ENCODE data around the gene PAM16.

PAM16 gene

GRCh38 chr16:4332623-4333307 is 18.4 kb downstream of the PAM16 start:
- DNase-seq: no peak

GRCh38 chr16:4332083-4332482 is 19.0 kb downstream of the PAM16 start:
- DNase-seq: no peak

GRCh38 chr16:4330277-4330874 is 20.7 kb downstream of the PAM16 start:
- peak; percentile 89 for DNase-seq

GRCh38 chr16:4328782-4329775 is 22.0 kb downstream of the PAM16 start:
- no peak for DNase-seq

GRCh38 chr16:4328046-4328781 is 22.9 kb downstream of the PAM16 start:
- peak; percentile 80 for DNase-seq

- DNase-seq: no peak
These were observed 23.6 kb downstream of the PAM16 start for GRCh38 chr16:4327386-4328045.

GRCh38 chr16:4325253-4325758 is 25.8 kb downstream of the PAM16 start:
- DNase-seq: no peak

GRCh38 chr16:4324492-4325252 is 26.4 kb downstream of the PAM16 start:
- DNase-seq: no peak

GRCh38 chr16:4323845-4324488 is 27.2 kb downstream of the PAM16 start:
- DNase-seq: peak; percentile 58

GRCh38 chr16:4323071-4323844 is 27.9 kb downstream of the PAM16 start:
- DNase-seq: no peak

GRCh38 chr16:4322121-4323052 is 28.7 kb downstream of the PAM16 start:
- DNase-seq: no peak

- no peak for DNase-seq
These were observed 29.6 kb downstream of the PAM16 start for GRCh38 chr16:4321286-4322120.

- no peak for DNase-seq
These were observed 30.5 kb downstream of the PAM16 start for GRCh38 chr16:4320571-4321137.

GRCh38 chr16:4319454-4320421 is 31.4 kb downstream of the PAM16 start:
- DNase-seq: peak; percentile 86

- no peak for DNase-seq
These were observed 32.2 kb downstream of the PAM16 start for GRCh38 chr16:4318967-4319366.

- no peak for DNase-seq
These were observed 32.6 kb downstream of the PAM16 start for GRCh38 chr16:4318451-4318910.
